PC-3 (cell line): ENCODE data around the gene NEK11.

ENCODE experiments used
- CTCF ChIP-seq: fragments of 300-600 bp; sonication (generic); conservative IDR thresholded peaks from 2 replicates; pipeline ENCODE4 v1.5.1; 2017; ENCODE audit warnings: antibody characterized with exemption, low read depth, mild to moderate bottlenecking, low read length
- EZH2 ChIP-seq: fragments of 300-600 bp; sonication (generic); IDR thresholded peaks from one replicate; pipeline ENCODE4 v1.6.1; 2017; ENCODE audit warnings: antibody characterized with exemption, mild to moderate bottlenecking, low read length; ENCODE audit not compliant: unreplicated experiment
- EZH2phosphoT487 ChIP-seq: fragments of 300-600 bp; sonication (generic); IDR thresholded peaks from 2 replicates; pipeline ENCODE4 v1.6.1; 2018; ENCODE audit warnings: mild to moderate bottlenecking, antibody characterized with exemption, low read length, borderline replicate concordance

- TF ChIP-seq CTCF (no peak), EZH2 (no peak), EZH2phosphoT487 (no peak)
Observed at GRCh38 chr3:131001071-131001470, 25.6 kb upstream of the NEK11 start.
